HUES48 (cell line): Measurements from ENCODE around the gene ACSL4.

Experiments
- H3K27ac ChIP-seq: one replicate; pipeline ENCODE4 v1.7.0; 2013; ENCODE audit warnings: low read depth, low read length, inconsistent platforms
- H3K27me3 ChIP-seq: 2 replicates; pipeline ENCODE4 v1.6.1; 2013; ENCODE audit warnings: mild to moderate bottlenecking, low read length; ENCODE audit not compliant: control insufficient read depth, insufficient read depth
- H3K36me3 ChIP-seq: 2 replicates; pipeline ENCODE4 v1.6.1; 2013; ENCODE audit warnings: low read length; ENCODE audit not compliant: control insufficient read depth, insufficient read depth
- H3K4me1 ChIP-seq: 2 replicates; pipeline ENCODE4 v1.6.1; 2013; ENCODE audit warnings: mild to moderate bottlenecking, low read length; ENCODE audit not compliant: control insufficient read depth, insufficient read depth
- H3K4me3 ChIP-seq: 2 replicates; pipeline ENCODE4 v1.5.1; 2013; ENCODE audit warnings: mild to moderate bottlenecking, low read depth, low read length
- H3K9ac ChIP-seq: 2 replicates; pipeline ENCODE4 v1.6.1; 2013; ENCODE audit warnings: mild to moderate bottlenecking, low read depth, low read length, moderate library complexity
- H3K9me3 ChIP-seq: 2 replicates; pipeline ENCODE4 v1.6.1; 2013; ENCODE audit warnings: low read length; ENCODE audit not compliant: control insufficient read depth, insufficient read depth

The ACSL4 gene

GRCh38 chrX:109732807-109733612, at the start of gene ACSL4:
Gene ACSL4, minus strand, starts transcription at chrX:109733257. Its CDS starts 49,894 bp downstream, at chrX:109683363.
- Histone ChIP-seq H3K4me3 (peak within 1 kb of the TSS; percentile 97), H3K9me3 (no peaks in the 10 kb centered on the region), H3K27ac (peak within 1 kb of the TSS; percentile 80), H3K4me1 (peaks cover 12% of the 10 kb centered on the region), H3K9ac (peak within 1 kb of the TSS; percentile 88), H3K27me3 (peaks cover 32% of the 10 kb centered on the region), H3K36me3 (no peaks in the 10 kb centered on the region)

- Histone ChIP-seq H3K36me3 (no peaks in the 10 kb centered on the region), H3K4me3 (no peak overlapping the region), H3K27ac (no peak overlapping the region), H3K9me3 (no peaks in the 10 kb centered on the region), H3K4me1 (peaks cover 13% of the 10 kb centered on the region), H3K9ac (no peak overlapping the region), H3K27me3 (no peaks in the 10 kb centered on the region)
Observed at GRCh38 chrX:109777749-109778148, 44.7 kb upstream of the ACSL4 start.

GRCh38 chrX:109776986-109777385, 43.9 kb upstream of the ACSL4 start:
- H3K9me3 ChIP-seq, result no peaks in the 10 kb centered on the region

GRCh38 chrX:109776432-109776831, 43.4 kb upstream of the ACSL4 start:
- no peaks in the 10 kb centered on the region for H3K36me3 ChIP-seq
- peaks cover 13% of the 10 kb centered on the region for H3K4me1 ChIP-seq
- no peak overlapping the region for H3K27ac ChIP-seq
- H3K9me3 ChIP-seq, result no peaks in the 10 kb centered on the region
- H3K4me3 ChIP-seq, result no peak overlapping the region
- H3K9ac ChIP-seq, result no peak overlapping the region
- H3K27me3 ChIP-seq, result no peaks in the 10 kb centered on the region

More at GRCh38 chrX:109776986-109777385, 43.9 kb upstream of the ACSL4 start:
- no peak overlapping the region for H3K4me3 ChIP-seq
- H3K36me3 ChIP-seq, result no peaks in the 10 kb centered on the region
- no peaks in the 10 kb centered on the region for H3K27me3 ChIP-seq
- H3K27ac ChIP-seq, result no peak overlapping the region
- no peak overlapping the region for H3K9ac ChIP-seq
- peaks cover 13% of the 10 kb centered on the region for H3K4me1 ChIP-seq

GRCh38 chrX:109775386-109775785, 42.3 kb upstream of the ACSL4 start:
- no peak overlapping the region for H3K27ac ChIP-seq
- H3K9me3 ChIP-seq, result no peaks in the 10 kb centered on the region

GRCh38 chrX:109774706-109775105, 41.6 kb upstream of the ACSL4 start:
- H3K27ac ChIP-seq, result no peak overlapping the region
- H3K27me3 ChIP-seq, result no peaks in the 10 kb centered on the region
- H3K4me3 ChIP-seq, result no peak overlapping the region
- no peaks in the 10 kb centered on the region for H3K36me3 ChIP-seq
- H3K9me3 ChIP-seq, result peaks cover 4% of the 10 kb centered on the region; the same call in 1 of the 2 replicates
- no peak overlapping the region for H3K9ac ChIP-seq
- peaks cover 13% of the 10 kb centered on the region for H3K4me1 ChIP-seq

More at GRCh38 chrX:109775386-109775785, 42.3 kb upstream of the ACSL4 start:
- H3K4me1 ChIP-seq, result peaks cover 13% of the 10 kb centered on the region
- H3K9ac ChIP-seq, result no peak overlapping the region
- no peaks in the 10 kb centered on the region for H3K27me3 ChIP-seq
- no peaks in the 10 kb centered on the region for H3K36me3 ChIP-seq
- H3K4me3 ChIP-seq, result no peak overlapping the region

- Histone ChIP-seq H3K27me3 (no peaks in the 10 kb centered on the region), H3K36me3 (no peaks in the 10 kb centered on the region), H3K4me1 (peaks cover 13% of the 10 kb centered on the region), H3K9ac (no peak overlapping the region), H3K4me3 (no peak overlapping the region), H3K27ac (no peak overlapping the region), H3K9me3 (peaks cover 4% of the 10 kb centered on the region; the same call in 1 of the 2 replicates)
Observed at GRCh38 chrX:109774136-109774535, 41.1 kb upstream of the ACSL4 start.

GRCh38 chrX:109773374-109773773, 40.3 kb upstream of the ACSL4 start:
- H3K4me1 ChIP-seq, result peaks cover 13% of the 10 kb centered on the region
- H3K9ac ChIP-seq, result no peak overlapping the region
- no peaks in the 10 kb centered on the region for H3K27me3 ChIP-seq
- H3K36me3 ChIP-seq, result no peaks in the 10 kb centered on the region
- H3K4me3 ChIP-seq, result no peak overlapping the region
- H3K9me3 ChIP-seq, result peaks cover 4% of the 10 kb centered on the region; the same call in 1 of the 2 replicates
- H3K27ac ChIP-seq, result no peak overlapping the region

- H3K9me3 ChIP-seq, result peaks cover 4% of the 10 kb centered on the region; the same call in 1 of the 2 replicates
- no peak overlapping the region for H3K27ac ChIP-seq
- H3K27me3 ChIP-seq, result no peaks in the 10 kb centered on the region
- no peak overlapping the region for H3K4me3 ChIP-seq
- no peak overlapping the region for H3K9ac ChIP-seq
- no peaks in the 10 kb centered on the region for H3K36me3 ChIP-seq
- peaks cover 13% of the 10 kb centered on the region for H3K4me1 ChIP-seq
Observed at GRCh38 chrX:109770780-109771179, 37.7 kb upstream of the ACSL4 start.

GRCh38 chrX:109760922-109761250, 27.8 kb upstream of the ACSL4 start:
- Histone ChIP-seq H3K9ac (no peak overlapping the region), H3K36me3 (no peaks in the 10 kb centered on the region), H3K27ac (no peak overlapping the region), H3K27me3 (no peaks in the 10 kb centered on the region), H3K4me1 (peaks cover 18% of the 10 kb centered on the region), H3K4me3 (no peak overlapping the region), H3K9me3 (no peaks in the 10 kb centered on the region)

GRCh38 chrX:109760209-109760921, 27.3 kb upstream of the ACSL4 start:
- Histone ChIP-seq H3K27me3 (no peaks in the 10 kb centered on the region), H3K9ac (no peak overlapping the region), H3K4me1 (peaks cover 18% of the 10 kb centered on the region), H3K36me3 (no peaks in the 10 kb centered on the region), H3K4me3 (no peak overlapping the region), H3K9me3 (no peaks in the 10 kb centered on the region), H3K27ac (no peak overlapping the region)
